Activated CD4-positive, alpha-beta T cell treated with anti-CD3 and anti-CD28 coated beads, Interleukin-10, Interleukin-2, amounts not matched to agents 100 ng/mL and 50 ng/mL, durations not matched to agents 16 hours and 8 hours (primary cell): ENCODE data around the gene ACVR2A.

Experiments
- DNase-seq: peaks from one replicate; pipeline ENCODE4 v3.0.0-alpha.2; 2020

Gene ACVR2A

DNA sequence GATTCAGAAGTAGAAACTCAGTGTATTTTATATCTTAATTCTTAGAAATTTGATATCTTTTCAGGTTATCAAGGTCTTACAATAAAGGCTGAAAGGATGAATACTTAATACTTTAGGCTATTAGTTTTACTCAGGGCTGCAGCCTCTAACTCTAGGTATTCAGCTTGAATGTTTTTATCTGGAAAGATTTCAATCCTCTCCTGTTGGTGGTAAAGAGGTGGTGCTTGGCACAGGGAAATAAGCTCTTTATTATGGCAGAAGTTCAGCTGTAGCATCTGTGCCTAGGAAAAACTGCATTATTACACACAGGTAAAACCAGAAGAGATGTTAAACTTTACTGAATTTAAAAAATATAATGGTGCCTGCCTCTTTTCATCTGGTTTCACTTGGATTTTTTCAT lies 11.1 kb downstream of the ACVR2A start:
- DNase-seq: no peak

DNA sequence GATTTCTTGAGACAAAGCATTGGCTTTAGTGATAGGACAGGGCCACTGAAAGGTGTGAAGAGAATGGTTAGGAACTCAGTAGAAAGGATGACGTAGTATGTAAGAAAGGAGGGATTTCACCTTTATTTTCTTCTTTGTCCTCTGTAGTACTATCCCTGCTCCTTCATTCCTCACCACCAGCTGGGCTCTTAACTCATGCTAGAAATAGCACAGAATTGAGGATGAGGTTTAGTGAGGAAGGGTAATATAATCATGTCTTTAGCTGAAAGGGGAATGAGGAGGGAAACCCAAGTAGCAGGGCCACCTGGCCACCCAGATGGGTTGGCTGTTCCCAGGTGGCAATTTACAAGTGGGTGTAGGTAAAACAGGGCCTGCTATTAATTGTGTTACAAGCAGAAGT lies 15.2 kb downstream of the ACVR2A start:
- DNase-seq: no peak

GRCh38 chr2:147862859-147863516 lies 18.2 kb downstream of the ACVR2A start:
- DNase-seq: no peak

GRCh38 chr2:147863835-147864234 lies 19.0 kb downstream of the ACVR2A start:
- DNase-seq: no peak

DNA sequence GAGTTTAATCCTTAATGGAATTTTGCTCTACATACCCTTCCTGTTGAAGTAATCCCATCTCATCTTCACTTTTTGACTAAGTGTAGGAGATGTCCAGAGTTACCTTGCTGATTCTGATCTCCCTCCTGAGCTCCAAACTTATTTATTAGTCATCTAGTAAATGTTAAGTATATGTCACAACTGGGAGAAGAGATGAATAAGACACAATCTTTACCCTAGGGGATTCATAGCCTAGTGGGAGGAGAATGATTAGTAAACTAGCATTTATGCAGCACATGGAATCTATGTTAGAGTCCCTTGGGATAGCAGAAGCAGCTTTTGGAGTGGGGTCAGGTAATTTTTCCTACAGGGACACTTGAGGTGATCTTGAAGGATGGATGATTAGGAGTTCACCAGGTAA lies 20.7 kb downstream of the ACVR2A start:
- DNase-seq: no peak

- no peak for DNase-seq
These were observed 22.2 kb downstream of the ACVR2A start for GRCh38 chr2:147867050-147867449.

GRCh38 chr2:147869934-147870333 lies 25.1 kb downstream of the ACVR2A start:
- DNase-seq: no peak

GRCh38 chr2:147872967-147873366 lies 28.1 kb downstream of the ACVR2A start:
- no peak for DNase-seq

DNA sequence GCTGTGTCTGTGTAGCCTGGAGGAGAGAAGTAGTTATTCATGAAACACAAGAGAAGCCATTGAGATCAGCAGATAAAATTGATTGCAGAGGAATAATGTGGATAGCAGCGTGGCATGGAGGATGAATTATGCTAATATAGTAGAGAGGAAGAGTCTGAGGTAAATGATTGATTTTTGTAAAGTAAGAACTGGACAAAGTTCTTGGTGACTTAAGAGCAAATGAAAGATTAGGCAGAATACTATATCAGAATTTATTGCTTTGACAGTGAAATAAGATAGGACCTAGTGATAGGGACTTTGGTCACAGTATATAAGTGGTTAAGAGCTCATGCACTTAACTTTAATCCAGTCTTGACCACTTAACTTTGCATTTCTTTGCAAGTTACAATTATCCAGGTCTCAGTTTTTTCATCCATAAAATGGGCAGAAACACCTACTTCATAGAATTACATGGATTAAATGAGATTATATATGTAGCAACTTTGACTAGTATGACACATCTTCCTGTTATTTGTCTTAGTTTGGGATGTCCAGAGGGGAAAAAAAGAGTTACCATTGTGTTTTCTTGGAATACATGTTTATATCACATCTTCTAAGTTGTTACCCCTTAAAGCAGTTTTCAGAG lies 29.1 kb downstream of the ACVR2A start:
- no peak for DNase-seq

DNA sequence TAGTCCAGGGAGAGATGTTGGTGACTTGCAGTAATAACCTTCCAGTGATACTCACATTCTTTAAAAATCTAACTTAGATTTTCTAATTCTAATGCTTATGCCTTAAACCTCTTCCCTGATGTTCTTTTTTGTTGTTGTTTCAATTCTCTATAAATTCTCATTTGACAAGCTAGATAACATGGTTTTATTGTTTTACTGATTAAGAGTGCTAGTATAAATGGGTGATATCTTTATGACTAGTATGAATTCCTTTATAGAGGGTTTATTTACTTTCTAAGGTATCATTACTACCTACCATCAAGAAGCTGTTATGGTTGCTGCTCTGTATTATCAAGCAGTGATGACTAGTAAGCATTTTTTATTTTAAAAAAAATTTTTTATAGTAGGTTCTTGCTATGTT lies 35.0 kb downstream of the ACVR2A start:
- no peak for DNase-seq

- DNase-seq: no peak
These were observed 37.8 kb downstream of the ACVR2A start for GRCh38 chr2:147882631-147883030.

- DNase-seq: no peak
These were observed 40.0 kb downstream of the ACVR2A start for GRCh38 chr2:147884830-147885229.

- no peak for DNase-seq
These were observed 41.3 kb downstream of the ACVR2A start for GRCh38 chr2:147886136-147886535.

DNA sequence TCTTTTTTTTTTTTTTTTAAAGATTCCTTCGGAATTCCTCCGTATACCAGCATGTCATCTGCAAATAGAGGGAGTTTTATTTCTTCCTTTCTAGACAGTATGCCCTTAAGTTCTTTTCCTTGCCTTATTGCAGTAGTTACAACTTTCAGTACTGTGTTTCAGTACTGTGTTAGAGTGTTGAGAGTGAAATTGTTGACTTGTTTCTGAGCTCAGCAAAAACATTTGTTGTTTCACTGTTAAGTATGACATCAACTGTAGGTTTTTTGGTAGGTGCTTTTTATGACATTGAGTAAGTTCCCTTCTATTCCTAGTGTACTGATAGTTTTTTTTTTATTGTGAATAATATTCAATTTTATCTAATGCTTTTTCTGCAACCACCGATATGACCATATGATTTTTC lies 43.9 kb downstream of the ACVR2A start:
- no peak for DNase-seq

DNA sequence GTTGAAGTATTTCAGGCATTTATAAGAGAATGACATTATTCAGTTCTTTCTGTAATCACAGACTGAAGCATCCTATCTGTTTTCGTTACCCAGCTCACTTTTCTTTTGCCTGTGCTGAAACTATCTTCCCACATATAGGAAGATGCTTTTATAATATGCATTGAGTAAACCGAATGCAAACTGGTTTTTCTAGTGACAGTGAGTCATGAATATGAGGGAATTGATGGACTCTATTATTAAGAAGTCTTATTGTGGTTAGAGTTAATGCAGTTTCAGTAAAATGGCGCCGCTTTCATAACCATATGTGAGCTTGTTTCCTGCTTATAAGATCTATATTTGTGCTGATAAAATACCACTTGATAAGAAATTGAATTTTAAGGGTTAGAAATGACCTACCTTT lies 59.2 kb downstream of the ACVR2A start:
- no peak for DNase-seq

- no peak for DNase-seq
These were observed 64.3 kb downstream of the ACVR2A start for GRCh38 chr2:147909178-147909577.

GRCh38 chr2:147910990-147911473 lies 66.2 kb downstream of the ACVR2A start:
- DNase-seq: peak; percentile 50

DNA sequence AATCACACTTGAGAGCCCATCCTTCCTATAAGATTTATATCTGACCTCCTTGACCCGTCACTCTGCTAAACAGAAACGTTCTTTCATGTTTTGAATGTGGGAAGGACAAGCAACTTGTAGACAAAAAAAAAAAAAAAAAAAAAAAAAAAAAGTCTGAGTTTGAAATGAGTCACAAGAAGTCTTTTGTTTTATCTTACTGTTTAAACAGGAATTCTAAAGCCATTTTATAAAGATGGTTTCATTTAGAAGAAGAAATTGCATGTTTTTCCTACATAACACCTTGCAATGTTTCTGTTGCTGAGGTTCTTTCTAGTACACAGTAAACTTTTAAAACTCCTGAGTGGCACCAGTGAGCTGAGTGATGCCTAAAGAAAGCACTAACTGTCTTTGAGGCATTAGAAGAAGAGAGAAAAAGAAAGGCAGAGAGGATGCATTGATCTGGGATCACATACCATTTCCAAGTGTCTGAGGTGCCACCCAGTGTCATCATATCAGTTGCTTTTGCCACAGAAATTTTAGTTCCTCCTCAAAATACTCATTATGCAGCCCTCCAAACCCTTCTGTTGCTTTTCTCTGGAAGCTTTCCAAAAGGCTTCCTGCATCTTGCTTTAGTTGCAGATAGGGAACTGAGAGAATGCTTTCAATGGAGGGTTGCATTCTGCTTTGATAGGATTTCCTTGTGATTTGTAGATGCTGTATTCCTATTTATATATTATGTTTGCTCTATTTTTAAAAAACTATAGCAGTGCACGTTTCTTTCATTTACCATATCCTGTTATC lies 69.1 kb downstream of the ACVR2A start:
- no peak for DNase-seq

- no peak for DNase-seq
These were observed 71.2 kb downstream of the ACVR2A start for GRCh38 chr2:147916067-147916466.

DNA sequence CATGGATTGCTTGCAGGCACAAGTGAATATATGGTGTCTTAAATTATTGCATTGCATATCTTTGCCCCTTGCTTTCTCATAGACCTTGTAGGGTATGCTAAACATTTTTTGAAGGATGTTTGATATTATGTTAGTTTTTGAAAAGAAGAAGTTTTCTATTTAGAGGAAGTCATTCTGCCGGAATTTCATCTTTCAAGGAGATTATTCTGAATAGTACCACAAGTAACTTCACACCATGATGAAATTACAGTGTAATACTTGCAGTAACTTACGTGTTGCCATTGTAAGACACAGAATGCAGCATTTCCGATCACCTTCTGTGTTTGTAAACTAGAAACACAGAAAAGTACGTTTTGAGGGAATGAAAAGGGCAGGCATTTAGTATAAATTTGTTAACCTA lies 71.9 kb downstream of the ACVR2A start:
- no peak for DNase-seq

DNA sequence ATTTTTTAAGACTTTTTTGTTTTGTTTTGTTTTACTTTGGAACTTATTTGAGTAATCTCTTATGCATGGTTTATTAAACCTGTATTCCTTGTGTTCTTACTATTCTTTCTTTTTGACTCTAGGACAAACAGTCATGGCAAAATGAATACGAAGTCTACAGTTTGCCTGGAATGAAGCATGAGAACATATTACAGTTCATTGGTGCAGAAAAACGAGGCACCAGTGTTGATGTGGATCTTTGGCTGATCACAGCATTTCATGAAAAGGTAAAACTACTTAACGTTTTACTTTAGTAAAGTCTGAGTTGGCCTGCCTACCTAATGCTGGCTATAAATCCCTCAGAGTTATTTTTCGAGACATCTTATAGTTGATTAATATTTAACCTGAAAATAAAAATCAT lies 72.3 kb downstream of the ACVR2A start:
- no peak for DNase-seq

DNA sequence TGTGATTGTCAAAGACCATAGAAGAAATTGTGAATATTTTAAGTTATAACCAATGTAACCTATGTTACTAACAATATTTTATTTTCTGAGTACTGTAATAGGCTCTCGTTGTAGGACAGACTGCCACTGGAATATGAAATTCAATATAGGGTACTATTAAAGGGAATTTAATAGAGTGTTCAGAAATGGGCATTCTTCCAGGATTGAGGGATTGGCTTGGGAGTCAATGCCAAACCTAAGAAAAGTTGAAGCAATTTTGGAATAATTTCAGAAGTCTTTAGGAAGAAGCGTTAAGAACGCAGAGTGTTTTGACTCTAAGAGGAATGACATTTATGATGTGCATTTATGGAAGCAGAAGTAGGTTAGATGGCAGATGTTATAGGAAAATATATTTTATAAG lies 79.0 kb downstream of the ACVR2A start:
- no peak for DNase-seq

- DNase-seq: no peak
These were observed 79.8 kb downstream of the ACVR2A start for GRCh38 chr2:147924647-147925046.

- no peak for DNase-seq
These were observed 81.1 kb downstream of the ACVR2A start for GRCh38 chr2:147925886-147926285.
